GM12891 (cell line): Measurements from ENCODE around the gene PALB2.

ENCODE experiments used
- DNase-seq: peaks from one replicate; pipeline ENCODE4 v3.0.0; 2011; ENCODE audit warnings: low spot score; ENCODE audit not compliant: insufficient read length
- FAIRE-seq: peaks from 2 replicates; lab custom pipeline; 2011; peaks lifted over from hg19 to GRCh38; lab: Jason Lieb, UNC
- PAX5 ChIP-seq: IDR thresholded peaks from 2 replicates; pipeline ENCODE4 v1.6.1; 2011; ENCODE audit warnings: low read length, moderate library complexity, mild to moderate bottlenecking; ENCODE audit not compliant: insufficient read depth, severe bottlenecking
- POLR2A ChIP-seq: IDR thresholded peaks from 2 replicates; pipeline ENCODE4 v1.6.1; 2011; ENCODE audit warnings: low read depth, low read length, control low read depth
- POLR2AphosphoS5 ChIP-seq: IDR thresholded peaks from 2 replicates; pipeline ENCODE4 v1.6.1; 2011; ENCODE audit warnings: low read depth, low read length, control low read depth
- POU2F2 ChIP-seq: IDR thresholded peaks from 2 replicates; pipeline ENCODE4 v1.6.1; 2011; ENCODE audit warnings: low read depth, mild to moderate bottlenecking, control low read depth, low read length, moderate library complexity
- SPI1 ChIP-seq: IDR thresholded peaks from 2 replicates; pipeline ENCODE4 v1.6.1; 2011; ENCODE audit warnings: low read depth, low read length, control low read depth
- TAF1 ChIP-seq: IDR thresholded peaks from 2 replicates; pipeline ENCODE4 v1.6.1; 2011; ENCODE audit warnings: low read depth, low read length, control low read depth

The PALB2 gene

GRCh38 chr16:23608194-23608593, 32.9 kb downstream of the PALB2 start:
- TF ChIP-seq POLR2A (no peak), POU2F2 (no peak), SPI1 (no peak), PAX5 (no peak), POLR2AphosphoS5 (no peak), TAF1 (no peak)
- no peak for DNase-seq
- FAIRE-seq, result no peak

- FAIRE-seq (no peak), DNase-seq (no peak)
- TF ChIP-seq POLR2A, result no peak
- TF ChIP-seq POU2F2, result no peak
- TF ChIP-seq TAF1, result no peak
- no peak for TF ChIP-seq SPI1
- no peak for TF ChIP-seq POLR2AphosphoS5
- TF ChIP-seq PAX5, result no peak
Measured at GRCh38 chr16:23607726-23608125, 33.4 kb downstream of the PALB2 start.

GRCh38 chr16:23597003-23597756, 43.9 kb downstream of the PALB2 start:
- FAIRE-seq, result no peak
- TF ChIP-seq SPI1 (no peak), PAX5 (no peak), POLR2A (no peak), TAF1 (no peak), POU2F2 (no peak), POLR2AphosphoS5 (no peak)
- DNase-seq, result no peak

- TF ChIP-seq PAX5 (peak; percentile 42), SPI1 (no peak), POU2F2 (peak; percentile 66; the same call in 1 of the 2 replicates), POLR2A (peak; percentile 77), POLR2AphosphoS5 (peak; percentile 76), TAF1 (peak; percentile 86)
- peak; percentile 92 for DNase-seq
- peak; percentile 93 for FAIRE-seq
Measured at GRCh38 chr16:23595951-23596720, 45.0 kb downstream of the PALB2 start, which contains the start of gene NDUFAB1. Gene NDUFAB1, minus strand, starts transcription at chr16:23596316. Its CDS starts 26 bp downstream, at chr16:23596290.

- TF ChIP-seq SPI1 (no peak), PAX5 (no peak), POLR2AphosphoS5 (no peak), POU2F2 (no peak), TAF1 (no peak), POLR2A (no peak)
- FAIRE-seq (no peak), DNase-seq (no peak)
Measured at GRCh38 chr16:23595246-23595950, 45.7 kb downstream of the PALB2 start.

- TF ChIP-seq SPI1 (no peak), POU2F2 (no peak), PAX5 (no peak), POLR2AphosphoS5 (no peak)
- FAIRE-seq (no peak), DNase-seq (no peak)
Measured at GRCh38 chr16:23594186-23594585, 46.9 kb downstream of the PALB2 start.

- TF ChIP-seq SPI1, result no peak
- TF ChIP-seq POLR2A, result no peak
- no peak for TF ChIP-seq POLR2AphosphoS5
- no peak for TF ChIP-seq PAX5
- no peak for TF ChIP-seq POU2F2
- FAIRE-seq (no peak), DNase-seq (no peak)
Measured at GRCh38 chr16:23590181-23590580, 50.9 kb downstream of the PALB2 start.

GRCh38 chr16:23587726-23588125, 53.4 kb downstream of the PALB2 start:
- TF ChIP-seq PAX5, result no peak
- DNase-seq (no peak), FAIRE-seq (no peak)
